DMS114 treated with DMSO at 0.1 percent for 48 hours (cell line): ENCODE data around the gene XKR3.
"Not testable (repeated sequence)": the region's sequence is repeated elsewhere in the genome, so short reads cannot be mapped to it uniquely, and the experiment has no call there.

Experiments
- DNase-seq: peaks from one replicate; lab custom pipeline; 2025; ENCODE audit not compliant: unreplicated experiment; lab: John Stamatoyannopoulos, UW

Gene XKR3

GRCh38 chr22:16806401-16806800 lies 18.8 kb downstream of the XKR3 start:
- no peak for DNase-seq

DNA sequence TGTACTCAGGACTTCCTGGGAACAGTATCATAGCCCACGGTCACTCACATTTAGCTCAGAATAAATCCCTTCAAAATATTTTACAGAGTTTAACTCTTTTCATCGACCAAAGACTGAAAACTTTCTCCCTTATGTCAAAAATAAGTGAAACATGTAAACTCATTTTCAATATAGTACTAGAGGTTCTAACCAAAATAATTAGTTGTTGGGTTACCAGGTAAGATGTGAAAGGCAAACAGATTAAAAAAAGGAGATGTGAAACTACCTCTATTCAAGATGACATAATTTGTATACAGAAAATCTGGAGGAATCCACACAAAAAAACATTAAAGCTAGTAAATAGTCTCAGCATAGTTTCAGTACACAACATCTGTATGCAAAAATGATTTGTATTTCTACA lies 20.3 kb downstream of the XKR3 start:
- no peak for DNase-seq

- DNase-seq = no peak
These were observed 21.8 kb downstream of the XKR3 start for GRCh38 chr22:16803255-16803917.

GRCh38 chr22:16801571-16801970 lies 23.6 kb downstream of the XKR3 start:
- DNase-seq = no peak

GRCh38 chr22:16801088-16801487 lies 24.1 kb downstream of the XKR3 start:
- DNase-seq = no peak

DNA sequence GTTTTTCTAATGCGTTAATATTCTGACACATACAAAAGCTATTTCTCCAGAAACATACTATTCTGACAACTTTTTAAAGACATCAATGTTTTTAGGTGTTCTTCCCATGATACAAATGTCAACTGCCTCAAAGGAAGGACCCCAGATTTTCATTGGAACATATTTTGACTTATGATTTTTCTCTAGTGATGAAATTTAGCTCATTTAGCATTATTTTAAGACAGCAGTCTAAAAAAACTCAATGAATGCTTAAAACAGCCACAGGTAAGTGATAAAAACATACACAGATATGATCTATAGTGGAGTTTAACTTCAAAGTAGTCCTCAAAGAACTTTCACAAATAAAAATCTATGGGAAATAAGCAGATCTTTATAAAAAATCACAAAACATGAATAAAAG lies 24.9 kb downstream of the XKR3 start:
- no peak for DNase-seq

DNA sequence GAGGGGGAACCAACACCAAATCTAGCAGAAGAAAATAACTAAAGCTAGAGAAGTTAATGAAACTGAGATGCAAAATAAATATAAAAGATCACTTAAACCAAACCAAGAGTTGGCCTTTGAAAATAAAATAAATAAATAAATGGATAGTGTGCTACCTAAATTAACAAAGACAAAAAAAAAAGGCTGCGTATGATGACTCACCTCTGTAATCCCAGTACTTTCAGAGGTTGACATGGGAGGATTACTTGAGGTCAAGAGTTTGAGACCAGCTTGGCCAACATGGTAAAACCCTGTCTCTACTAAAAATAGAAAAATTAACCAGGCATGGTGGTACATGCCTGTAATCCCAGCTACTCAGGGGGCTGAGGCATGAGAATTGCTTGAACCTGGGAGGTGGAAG lies 29.7 kb downstream of the XKR3 start:
- DNase-seq = not testable (repeated sequence)

- DNase-seq = no peak
These were observed 31.4 kb downstream of the XKR3 start for GRCh38 chr22:16793831-16794230.

DNA sequence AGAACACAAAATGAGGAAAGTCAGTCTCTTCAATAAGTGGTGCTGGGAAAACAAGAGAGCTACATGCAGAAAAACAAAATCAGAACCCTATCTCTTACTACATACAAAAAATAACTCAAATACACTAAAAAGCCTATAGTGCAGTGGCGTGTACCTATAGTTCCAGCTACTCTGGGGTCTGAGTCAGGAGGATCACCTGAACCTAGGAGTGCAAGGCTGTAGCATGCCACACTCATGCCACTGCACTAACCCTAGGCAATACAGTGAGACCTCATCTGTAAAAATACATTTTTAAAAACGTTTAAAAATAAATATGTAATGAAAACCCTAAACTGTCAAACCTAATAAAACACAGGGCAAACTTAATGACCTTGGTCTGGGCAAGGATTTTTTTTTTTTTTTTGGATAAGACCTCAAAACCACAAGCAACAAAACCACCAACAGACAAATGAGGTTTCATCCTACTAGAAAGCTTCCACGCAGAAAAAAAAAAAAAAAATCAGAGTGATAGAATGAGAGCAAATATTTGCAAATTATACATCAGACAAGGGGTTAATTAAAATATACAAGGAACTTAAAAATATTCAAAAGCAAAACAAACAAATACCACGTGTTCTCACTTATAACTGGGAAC lies 35.2 kb downstream of the XKR3 start:
- no peak for DNase-seq

GRCh38 chr22:16783930-16784354 lies 41.3 kb downstream of the XKR3 start:
- DNase-seq = no peak

DNA sequence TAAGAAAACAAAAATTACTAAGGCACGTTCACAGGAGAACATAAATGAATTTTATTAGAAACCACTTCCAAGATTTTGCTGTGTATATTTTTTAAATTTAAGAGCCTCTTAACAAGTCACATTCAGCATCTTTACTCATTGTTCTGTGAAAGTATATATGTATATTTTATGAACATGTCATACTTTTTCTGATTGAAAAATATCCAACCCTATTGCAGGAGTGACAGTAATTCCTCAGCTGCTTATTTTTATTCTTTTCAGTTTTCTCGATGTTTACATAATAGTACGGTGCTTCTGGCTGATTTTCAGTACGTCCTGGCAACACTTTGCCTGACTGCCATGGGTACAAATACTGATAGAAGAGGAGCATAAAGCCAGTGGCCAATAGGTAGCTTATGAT lies 41.8 kb downstream of the XKR3 start:
- no peak for DNase-seq

- DNase-seq = no peak
These were observed 43.4 kb downstream of the XKR3 start for GRCh38 chr22:16781764-16782329.

GRCh38 chr22:16781074-16781763 lies 44.0 kb downstream of the XKR3 start:
- DNase-seq = no peak

- no peak for DNase-seq
These were observed 47.8 kb downstream of the XKR3 start for GRCh38 chr22:16777284-16777924.

- DNase-seq = no peak
These were observed 49.1 kb downstream of the XKR3 start for GRCh38 chr22:16776080-16776479.

GRCh38 chr22:16774911-16775500 lies 50.2 kb downstream of the XKR3 start:
- DNase-seq = no peak

DNA sequence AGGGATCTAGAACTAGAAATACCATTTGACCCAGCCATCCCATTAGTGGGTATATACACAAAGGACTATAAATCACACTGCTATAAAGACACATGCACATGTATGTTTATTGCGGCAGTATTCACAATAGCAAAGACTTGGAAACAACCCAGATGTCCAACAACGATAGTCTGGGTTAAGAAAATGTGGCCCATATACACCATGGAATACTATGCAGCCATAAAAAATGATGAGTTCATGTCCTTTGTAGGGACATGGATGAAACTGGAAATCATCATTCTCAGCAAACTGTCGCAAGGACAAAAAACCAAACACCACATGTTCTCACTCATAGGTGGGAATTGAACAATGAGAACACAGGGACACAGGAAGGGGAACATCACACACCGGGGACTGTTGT lies 53.6 kb downstream of the XKR3 start:
- not testable (repeated sequence) for DNase-seq

GRCh38 chr22:16767927-16768326 lies 57.3 kb downstream of the XKR3 start:
- not testable (repeated sequence) for DNase-seq

DNA sequence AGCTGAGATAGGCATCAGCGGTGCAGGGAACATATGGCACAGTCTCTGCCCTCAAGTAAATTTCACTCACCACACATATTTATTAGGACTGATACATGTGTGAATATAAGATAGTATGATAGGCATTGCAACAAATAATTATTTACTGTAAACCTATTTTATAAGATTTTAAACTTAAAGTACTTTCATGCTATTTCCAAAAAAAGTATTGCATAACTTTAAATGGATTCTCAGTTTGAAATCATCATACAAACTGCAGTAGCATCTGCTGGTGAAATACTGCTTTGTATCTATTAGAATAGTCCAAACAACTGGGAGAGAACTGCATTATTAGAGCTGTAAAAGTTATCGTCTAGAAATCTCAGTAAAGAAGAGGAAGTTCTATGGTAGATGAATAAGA lies 63.0 kb downstream of the XKR3 start:
- not testable (repeated sequence) for DNase-seq

GRCh38 chr22:16760416-16760815 lies 64.8 kb downstream of the XKR3 start:
- DNase-seq = not testable (repeated sequence)

GRCh38 chr22:16749282-16749681 lies 75.9 kb downstream of the XKR3 start:
- not testable (repeated sequence) for DNase-seq
